Left lung (tissue), 10 donors: ENCODE data around the gene WBP1L. TPM values are rescaled to one million over a fixed set of nuclear protein-coding genes. Genes with fewer than 3 reads are reported as not detected.
"Not testable (repeated sequence)": the region's sequence is repeated elsewhere in the genome, so short reads cannot be mapped to it uniquely, and the experiment has no call there.

Experiments used
- ATAC-seq: fragments of 200-7000 bp; cut with Tn5 transposase; one replicate; pipeline ENCODE4 v1.9.1; 2020; ENCODE audit warnings: moderate library complexity
- DNase-seq, 4 donors: peaks; one replicate each; pipeline ENCODE4 v3.0.0-alpha.2; 2013 to 2020
- H3K27ac ChIP-seq, 2 donors: fragments of 200-600 bp; sonication (generic) in 1 of 2; one replicate each; pipeline versions ENCODE4 v1.5.0 to v1.8.0; 2020 to 2021
- H3K27me3 ChIP-seq, 2 donors: fragments of 200-600 bp; sonication (generic) in 1 of 2; one replicate each; pipeline versions ENCODE4 v1.5.0 to v1.8.0; 2020 to 2021
- H3K36me3 ChIP-seq, 2 donors: fragments of 200-600 bp; sonication (generic) in 1 of 2; one replicate each; pipeline versions ENCODE4 v1.5.0 to v1.8.0; 2020 to 2021
- H3K4me1 ChIP-seq, 2 donors: fragments of 200-600 bp; one replicate each; pipeline ENCODE4 v1.8.0; 2021
- H3K4me3 ChIP-seq, 2 donors: fragments of 200-600 bp; sonication (generic) in 1 of 2; one replicate each; pipeline versions ENCODE4 v1.5.0 to v1.8.0; 2020 to 2021; ENCODE audit warnings: mild to moderate bottlenecking in 1 of 2
- H3K9me3 ChIP-seq, 2 donors: fragments of 200-600 bp; sonication (generic) in 1 of 2; one replicate each; pipeline versions ENCODE4 v1.5.0 to v1.8.0; 2020 to 2021
- CTCF ChIP-seq, 2 donors: fragments of 200-600 bp; sonication (generic) in 1 of 2; IDR thresholded peaks; one replicate each; pipeline versions ENCODE4 v1.5.0 to v1.8.0; 2021; ENCODE audit warnings: antibody characterized with exemption in 2 of 2
- intact Hi-C, 2 donors: fragments of 100-400 bp; cut with DNase I; formaldehyde crosslinking; loops; one replicate each; pipeline versions ENCODE4 v1.11.2 to v1.14.2; 2022
- polyA plus RNA-seq, 6 donors: library from polyadenylated mRNA; unstranded; fragments of 120-200 nt; gene quantifications; one replicate each; pipeline ENCODE4 v1.2.1, GENCODE V29; 2013; ENCODE audit not compliant: insufficient read length in 6 of 6
- total RNA-seq, 2 donors: library from RNA; stranded (reverse); fragmentation: NEBNext Ultra II Directional; extraction: Animal tissue kit (Norgen Biotek cat#: 25700); gene quantifications; one replicate each; pipeline ENCODE4 v1.2.1, GENCODE V29; 2021
- donor health status: DM: no; HTN: yes; CAD: no.
- donor health status: DM: no; HTN: no; CAD: no.

Gene WBP1L
- total and polyA plus RNA-seq, 8 donors = 42.6 to 49.8 (median 45.9) TPM

DNA sequence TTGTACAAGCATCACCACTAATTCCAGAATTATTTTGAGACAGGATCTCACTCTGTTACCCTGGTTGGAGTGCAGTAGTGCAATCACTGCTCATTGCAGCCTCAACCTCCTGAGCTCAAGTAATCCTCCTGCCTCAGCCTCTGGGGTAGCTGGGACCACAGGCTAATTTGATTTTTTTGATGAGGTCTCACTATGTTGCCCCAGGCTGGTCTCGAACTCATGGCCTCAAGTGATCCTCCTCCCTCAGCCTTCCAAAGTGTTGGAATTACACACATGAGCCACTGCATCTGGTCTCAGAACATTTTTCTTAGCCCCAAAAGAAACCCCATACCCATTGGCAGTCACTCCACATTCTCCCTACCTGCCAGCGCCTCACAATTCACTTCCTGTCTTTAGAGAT is 3.5 kb upstream of the WBP1L start:
- no peak overlapping the region for H3K27ac ChIP-seq
- H3K36me3 ChIP-seq = no peaks in the 10 kb centered on the region
- ATAC-seq (no peak), DNase-seq (no peak)
- H3K9me3 ChIP-seq = no peaks in the 10 kb centered on the region
- H3K27me3 ChIP-seq = no peaks in the 10 kb centered on the region
- peaks cover 0 to 22% of the 10 kb centered on the region in 2 donors for H3K4me1 ChIP-seq
- no peak overlapping the region for H3K4me3 ChIP-seq
- intact Hi-C loops = no loop called here
- TF ChIP-seq CTCF (IDR thresholded peaks at IDR 0.05) = no peak

DNA sequence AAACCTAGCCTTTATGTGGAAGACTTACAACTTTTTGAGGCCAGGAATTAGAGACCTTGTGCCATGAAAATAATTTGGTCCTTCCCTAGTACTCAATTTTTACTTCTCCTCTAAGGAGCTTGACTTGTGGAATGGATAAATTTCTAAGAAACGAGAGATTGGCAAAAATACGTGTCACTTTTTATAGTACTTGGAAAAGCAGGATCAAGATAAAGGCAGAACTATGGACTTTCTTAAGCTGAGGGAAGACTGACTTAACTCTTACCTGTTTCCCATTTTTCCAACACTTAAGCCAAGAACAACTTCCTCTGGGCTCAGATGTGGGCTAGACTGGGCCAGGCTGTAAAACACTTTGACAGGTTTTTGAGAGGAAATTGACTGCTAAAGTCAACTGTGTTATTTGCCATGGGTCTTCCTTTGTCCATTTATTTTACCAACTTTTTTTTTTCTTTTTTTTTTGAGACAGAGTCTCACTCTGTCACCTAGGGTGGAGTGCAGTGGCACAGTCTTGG is 2.0 kb upstream of the WBP1L start:
- ATAC-seq (no peak), DNase-seq (no peak)
- Histone ChIP-seq H3K4me3 (no peak overlapping the region), H3K9me3 (no peaks in the 10 kb centered on the region), H3K27ac (no peak overlapping the region), H3K4me1 (peaks cover 12 to 36% of the 10 kb centered on the region in 2 donors), H3K36me3 (no peaks in the 10 kb centered on the region), H3K27me3 (no peaks in the 10 kb centered on the region)
- no peak for TF ChIP-seq CTCF (IDR thresholded peaks at IDR 0.05)
- intact Hi-C loops = no loop called here

DNA sequence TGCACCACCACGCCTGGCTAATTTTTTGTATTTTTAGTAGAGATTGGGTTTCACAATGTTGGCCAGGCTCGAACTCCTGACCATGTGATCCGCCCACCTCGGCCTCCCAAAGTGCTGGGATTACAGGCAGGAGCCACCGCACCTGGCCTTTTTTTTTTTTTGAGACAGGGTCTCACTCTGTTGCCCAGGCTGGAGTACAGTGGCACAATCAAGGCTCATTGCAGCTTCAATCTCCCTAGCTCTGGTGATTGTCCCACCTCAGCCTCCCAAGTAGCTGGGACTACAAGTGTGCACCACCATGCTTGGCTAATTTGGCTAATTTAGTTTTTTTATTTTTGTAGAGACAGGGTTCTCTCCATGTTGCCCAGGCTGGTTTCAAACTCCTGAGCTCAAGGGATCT is 1.4 kb upstream of the WBP1L start:
- DNase-seq, H3K4me3 ChIP-seq, H3K36me3 ChIP-seq, ATAC-seq, intact Hi-C loops, H3K9me3 ChIP-seq, H3K27ac ChIP-seq, H3K27me3 ChIP-seq: not testable (repeated sequence)
- H3K4me1 ChIP-seq = peaks cover 12 to 36% of the 10 kb centered on the region in 2 donors

GRCh38 chr10:102743078-102743587 is 615 bp upstream of the WBP1L start:
- peak overlapping the region in 1 of 2 donors; percentile 86 for H3K27ac ChIP-seq
- H3K4me3 ChIP-seq = peak overlapping the region; percentile 6 to 98
- ATAC-seq (no peak), DNase-seq (no peak)
- H3K4me1 ChIP-seq = peaks cover 12 to 35% of the 10 kb centered on the region in 2 donors
- intact Hi-C loops = no loop called here
- no peaks in the 10 kb centered on the region for H3K9me3 ChIP-seq
- H3K36me3 ChIP-seq = peaks cover 0 to 4% of the 10 kb centered on the region in 2 donors
- H3K27me3 ChIP-seq = no peaks in the 10 kb centered on the region
- TF ChIP-seq CTCF (IDR thresholded peaks at IDR 0.05) = no peak

DNA sequence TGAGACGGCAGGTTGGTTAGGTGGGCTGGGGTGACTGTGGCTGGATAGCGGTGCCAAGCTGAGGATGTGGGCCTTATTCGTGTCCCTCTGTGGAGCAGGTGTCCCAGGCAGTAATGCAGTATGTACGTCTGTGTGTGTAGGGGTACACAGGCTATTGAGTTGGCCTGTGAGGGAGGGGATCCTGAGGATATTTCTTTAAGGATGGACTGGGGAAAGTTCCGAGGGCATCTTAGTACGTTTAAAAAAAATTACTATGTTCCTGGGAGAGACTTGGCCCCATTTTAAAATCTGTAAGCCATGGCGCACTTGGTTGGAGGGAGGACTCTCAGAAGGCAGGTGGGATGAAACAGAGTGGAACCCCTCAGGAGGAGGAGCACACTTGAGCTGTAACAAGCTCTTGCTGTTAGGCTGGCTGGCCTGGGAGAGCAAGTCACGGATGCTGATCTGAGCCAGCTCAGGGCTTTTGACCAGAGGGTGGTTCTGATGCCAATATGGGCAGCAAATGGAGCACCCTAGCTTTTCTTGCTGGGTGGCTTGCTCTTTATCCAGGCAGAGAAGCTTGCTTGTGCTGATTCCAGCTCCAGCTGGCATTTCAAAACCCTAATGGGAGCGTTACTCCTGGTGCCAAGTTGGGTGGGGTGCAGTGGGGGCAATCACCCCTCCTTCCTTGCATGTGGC is 765 bp downstream of the WBP1L start:
- no peak for TF ChIP-seq CTCF (IDR thresholded peaks at IDR 0.05)
- Histone ChIP-seq H3K36me3 (peaks cover 0 to 4% of the 10 kb centered on the region in 2 donors), H3K9me3 (no peaks in the 10 kb centered on the region), H3K27me3 (no peaks in the 10 kb centered on the region), H3K4me1 (peaks cover 12 to 26% of the 10 kb centered on the region in 2 donors), H3K27ac (peak overlapping the region; percentile 78 to 86), H3K4me3 (peak overlapping the region; percentile 93 to 98)
- ATAC-seq (peak; percentile 22), DNase-seq (peak in 2 of 4 donors; percentile 22 to 42)
- intact Hi-C loops = no loop called here
